GM23338 (cell line): ENCODE results near the gene ADAMTSL2. TPM values are rescaled to one million over a fixed set of nuclear protein-coding genes. Genes with fewer than 3 reads are reported as not detected.

Source experiments
- ATAC-seq: fragments of 200-7000 bp; cut with Tn5 transposase; 3 replicates; pipeline ENCODE4 v1.9.1; 2020
- DNase-seq: peaks from one replicate; pipeline ENCODE4 v3.0.0-alpha.2; 2015; ENCODE audit warnings: low spot score
- H2AFZ ChIP-seq: fragments of 200-600 bp; sonication (generic); 2 replicates; pipeline ENCODE4 v1.8.0; 2016; ENCODE audit warnings: antibody characterized with exemption, mild to moderate bottlenecking, moderate library complexity
- H3F3A ChIP-seq: fragments of 200-600 bp; sonication (generic); replicated peaks from 2 replicates; pipeline ENCODE4 v1.8.0; 2017; ENCODE audit warnings: antibody characterized with exemption, mixed run types, low read depth
- H3K27ac ChIP-seq: fragments of 200-600 bp; sonication (generic); 2 replicates; pipeline ENCODE4 v1.6.1; 2016; ENCODE audit warnings: low read depth
- H3K27me3 ChIP-seq: fragments of 200-600 bp; sonication (generic); 2 replicates; pipeline ENCODE4 v1.8.0; 2016; ENCODE audit warnings: mild to moderate bottlenecking, mixed run types, moderate library complexity; ENCODE audit not compliant: insufficient read depth
- H3K36me3 ChIP-seq: fragments of 200-600 bp; sonication (generic); 2 replicates; pipeline ENCODE4 v1.8.0; 2016; ENCODE audit warnings: mild to moderate bottlenecking; ENCODE audit not compliant: insufficient read depth
- H3K4me1 ChIP-seq: fragments of 200-600 bp; sonication (generic); 2 replicates; pipeline ENCODE4 v1.8.0; 2016; ENCODE audit warnings: mild to moderate bottlenecking, moderate library complexity; ENCODE audit not compliant: insufficient read depth
- H3K4me2 ChIP-seq: fragments of 200-600 bp; sonication (generic); 2 replicates; pipeline ENCODE4 v1.7.1; 2017; ENCODE audit warnings: mixed run types
- H3K4me3 ChIP-seq: fragments of 200-600 bp; sonication (generic); 2 replicates; pipeline ENCODE4 v1.6.1; 2016; ENCODE audit warnings: mixed run types
- H3K79me2 ChIP-seq: fragments of 200-600 bp; sonication (generic); replicated peaks from 2 replicates; pipeline ENCODE4 v1.8.0; 2017; ENCODE audit warnings: mild to moderate bottlenecking; ENCODE audit not compliant: insufficient read depth
- H3K9me2 ChIP-seq: fragments of 200-600 bp; sonication (generic); 2 replicates; pipeline ENCODE4 v1.8.0; 2017; ENCODE audit not compliant: insufficient read depth
- H4K20me1 ChIP-seq: fragments of 200-600 bp; sonication (generic); replicated peaks from 2 replicates; pipeline ENCODE4 v1.8.0; 2017; ENCODE audit warnings: mild to moderate bottlenecking; ENCODE audit not compliant: insufficient read depth
- H3K27ac Mint-ChIP-seq: 2 replicates; pipeline ENCODE4 v1.8.0; 2020; ENCODE audit warnings: inconsistent platforms, mild to moderate bottlenecking, moderate library complexity, mixed read lengths
- H3K27me3 Mint-ChIP-seq: 3 replicates; pipeline ENCODE4 v1.8.0; 2022; ENCODE audit warnings: low read depth, mild to moderate bottlenecking, moderate library complexity, mixed read lengths, inconsistent platforms; ENCODE audit not compliant: insufficient read depth, poor library complexity
- H3K36me3 Mint-ChIP-seq: 3 replicates; pipeline ENCODE4 v1.8.0; 2021; ENCODE audit warnings: low read depth, mild to moderate bottlenecking, inconsistent platforms, moderate library complexity, mixed read lengths
- H3K4me1 Mint-ChIP-seq: 3 replicates; pipeline ENCODE4 v1.8.0; 2020; ENCODE audit warnings: mild to moderate bottlenecking, inconsistent platforms, mixed read lengths
- H3K4me3 Mint-ChIP-seq: 3 replicates; pipeline ENCODE4 v1.8.0; 2021; ENCODE audit warnings: moderate library complexity, mild to moderate bottlenecking, inconsistent platforms, mixed read lengths
- H3K9me3 Mint-ChIP-seq: 3 replicates; pipeline ENCODE4 v1.8.0; 2020; ENCODE audit warnings: moderate library complexity, mild to moderate bottlenecking, inconsistent platforms, mixed read lengths
- CREB1 ChIP-seq: fragments of 250-450 bp; sonication (Bioruptor Pico); IDR thresholded peaks from 2 replicates; pipeline ENCODE4 v1.5.0; 2020; ENCODE audit warnings: low read depth, mild to moderate bottlenecking, moderate library complexity
- CTCF ChIP-seq, 2 experiments: fragments of 200-600 bp in 1 of 2; sonication (generic) in 1 of 2; conservative IDR thresholded peaks; 2 replicates each; pipeline versions ENCODE4 v1.5.1 to v1.6.1; 2016 to 2017; ENCODE audit warnings: antibody characterized with exemption in 2 of 2, low read depth in 2 of 2, mild to moderate bottlenecking in 2 of 2, moderate library complexity in 1 of 2
- ETS1 ChIP-seq: IDR thresholded peaks from 2 replicates; pipeline ENCODE4 v1.6.1; 2016; ENCODE audit warnings: antibody characterized with exemption
- EZH2 ChIP-seq: fragments of 200-600 bp; sonication (generic); IDR thresholded peaks from one replicate; pipeline ENCODE4 v1.8.0; 2017; ENCODE audit warnings: antibody characterized with exemption, mild to moderate bottlenecking, low read depth; ENCODE audit not compliant: unreplicated experiment
- EZH2phosphoT487 ChIP-seq: fragments of 200-600 bp; sonication (generic); IDR thresholded peaks from one replicate; pipeline ENCODE4 v1.8.1; 2018; ENCODE audit warnings: antibody characterized with exemption; ENCODE audit not compliant: unreplicated experiment
- JUNB ChIP-seq: IDR thresholded peaks from one replicate; pipeline ENCODE4 v1.6.1; 2016; ENCODE audit warnings: antibody characterized with exemption; ENCODE audit not compliant: unreplicated experiment
- NANOG ChIP-seq: IDR thresholded peaks from 2 replicates; pipeline ENCODE4 v1.6.1; 2016; ENCODE audit warnings: antibody characterized with exemption, borderline replicate concordance
- POLR2AphosphoS5 ChIP-seq: IDR thresholded peaks from 2 replicates; pipeline ENCODE4 v1.6.1; 2016; ENCODE audit warnings: antibody characterized with exemption, low read depth
- REST ChIP-seq: IDR thresholded peaks from one replicate; pipeline ENCODE4 v1.6.1; 2018; ENCODE audit warnings: antibody characterized with exemption; ENCODE audit not compliant: unreplicated experiment
- STAT1 ChIP-seq: IDR thresholded peaks from one replicate; pipeline ENCODE4 v1.6.1; 2016; ENCODE audit warnings: antibody characterized with exemption; ENCODE audit not compliant: unreplicated experiment
- ZNF114 ChIP-seq: fragments of 250-450 bp; sonication (Bioruptor Pico); IDR thresholded peaks from 2 replicates; pipeline ENCODE4 v1.5.0; 2020; ENCODE audit warnings: mild to moderate bottlenecking, moderate library complexity
- ZNF331 ChIP-seq: fragments of 250-450 bp; sonication (Bioruptor Pico); IDR thresholded peaks from 2 replicates; pipeline ENCODE4 v1.5.0; 2020; ENCODE audit warnings: low read depth, mild to moderate bottlenecking, moderate library complexity
- ZNF462 ChIP-seq: fragments of 250-450 bp; sonication (Bioruptor Pico); IDR thresholded peaks from 2 replicates; pipeline ENCODE4 v1.5.0; 2020; ENCODE audit warnings: mild to moderate bottlenecking, moderate library complexity
- polyA plus RNA-seq: library from polyadenylated mRNA; unstranded; fragments of >200 nt; fragmentation: Nextera tagmentation; extraction: Ambion mirVana; gene quantifications from 2 replicates; pipeline ENCODE4 v1.2.1, GENCODE V29; 2016
- total RNA-seq: library from RNA; depleted of rRNA; stranded (reverse); fragments of >200 nt; shearing (Covaris generic); gene quantifications from 2 replicates; pipeline ENCODE4 v1.2.3, GENCODE V29; 2014

Gene ADAMTSL2
- total and polyA plus RNA-seq, 2 experiments from 2014 or later, result 0.15 to 0.66 TPM

- Histone ChIP-seq H3K4me3 (no peak overlapping the region), H3K27me3 (peaks cover 9% of the 10 kb centered on the region; the same call in 1 of the 2 replicates), H3K36me3 (no peaks in the 10 kb centered on the region), H3K27ac (no peak overlapping the region), H4K20me1 (no peaks in the 10 kb centered on the region), H3K4me1 (peaks cover 10% of the 10 kb centered on the region; the same call in 1 of the 2 replicates), H3K4me2 (no peak overlapping the region), H3F3A (0 out of 2 replicates have a peak, but pooled peaks cover 4% of the 10 kb centered on the region), H3K9me2 (no peaks in the 10 kb centered on the region), H2AFZ (no peak overlapping the region), H3K79me2 (no peaks in the 10 kb centered on the region)
- TF ChIP-seq ZNF114 (CRISPR knock-in tag), result no peak
- TF ChIP-seq ZNF462, result no peak
- TF ChIP-seq POLR2AphosphoS5, result no peak
- no peak for TF ChIP-seq EZH2phosphoT487
- TF ChIP-seq NANOG, result no peak
- TF ChIP-seq JUNB, result no peak
- TF ChIP-seq CREB1 (CRISPR knock-in tag), result no peak
- TF ChIP-seq ZNF331 (CRISPR knock-in tag), result no peak
- no peak for TF ChIP-seq EZH2
- TF ChIP-seq REST, result no peak
- TF ChIP-seq CTCF (conservative IDR thresholded peaks at IDR 0.05; ENCODE audit: low read depth in 2 of 2), result no peak
- no peak for TF ChIP-seq ETS1
- no peak for TF ChIP-seq STAT1
- H3K9me3 Mint-ChIP-seq, result no peaks in the 10 kb centered on the region
- no peaks in the 10 kb centered on the region for H3K36me3 Mint-ChIP-seq
- no peak for DNase-seq
- H3K27ac Mint-ChIP-seq, result no peak overlapping the region
- H3K4me3 Mint-ChIP-seq, result no peak overlapping the region
- peaks cover 29% of the 10 kb centered on the region for H3K4me1 Mint-ChIP-seq
- H3K27me3 Mint-ChIP-seq, result peaks cover 24% of the 10 kb centered on the region
- ATAC-seq, result no peak
These were observed 1.6 kb downstream of the ADAMTSL2 start for GRCh38 chr9:133536080-133536479.
